ENCODE measurements around the gene FBXO42. TPM values are rescaled to one million over a fixed set of nuclear protein-coding genes. Genes with fewer than 3 reads are reported as not detected.

Gene FBXO42
- total RNA-seq, 1 donor from 2014 or later, result 5.8 TPM

GRCh38 chr1:16202281-16203210, 149.7 kb downstream of the FBXO42 start:
- no peak for TF ChIP-seq CTCF (conservative IDR thresholded peaks at IDR 0.05; ENCODE audit: low read depth, low read length)
- no peak for DNase-seq (ENCODE audit: low read depth)
- no peak overlapping the region for H3K4me3 ChIP-seq (ENCODE audit: low read depth, low read length)

- no peak for DNase-seq (ENCODE audit: low read depth)
- no peak overlapping the region for H3K4me3 ChIP-seq (ENCODE audit: low read depth, low read length)
- no peak for TF ChIP-seq CTCF (conservative IDR thresholded peaks at IDR 0.05; ENCODE audit: low read depth, low read length)
Measured at GRCh38 chr1:16199700-16200099, 152.6 kb downstream of the FBXO42 start.

GRCh38 chr1:16199157-16199501, 153.2 kb downstream of the FBXO42 start:
- no peak overlapping the region for H3K4me3 ChIP-seq (ENCODE audit: low read depth, low read length)
- no peak for TF ChIP-seq CTCF (conservative IDR thresholded peaks at IDR 0.05; ENCODE audit: low read depth, low read length)
- no peak for DNase-seq (ENCODE audit: low read depth)

GRCh38 chr1:16198444-16199156, 153.7 kb downstream of the FBXO42 start:
- TF ChIP-seq CTCF (conservative IDR thresholded peaks at IDR 0.05; ENCODE audit: low read depth, low read length), result no peak
- H3K4me3 ChIP-seq (ENCODE audit: low read depth, low read length), result no peak overlapping the region
- DNase-seq (ENCODE audit: low read depth), result no peak

- no peak for DNase-seq (ENCODE audit: low read depth)
- TF ChIP-seq CTCF (conservative IDR thresholded peaks at IDR 0.05; ENCODE audit: low read depth, low read length), result no peak
Measured at GRCh38 chr1:16196874-16197273, 155.4 kb downstream of the FBXO42 start.

More at GRCh38 chr1:16196874-16197273, 155.4 kb downstream of the FBXO42 start:
- no peak overlapping the region for H3K4me3 ChIP-seq (ENCODE audit: low read depth, low read length)

Other genes starting within 250 kb of the FBXO42 start
- 112 and 131 TPM in 2 replicates for gene EPHA2, start 196.4 kb downstream of the FBXO42 start, total RNA-seq
- 7.9 and 14.3 TPM in 2 replicates for gene ARHGEF19, start 139.8 kb downstream of the FBXO42 start, total RNA-seq
- gene CPLANE2, start 115.3 kb downstream of the FBXO42 start, total RNA-seq, result 2.5 and 2.8 TPM in 2 replicates
- 82.6 and 111 TPM in 2 replicates for gene SZRD1, start 14.8 kb upstream of the FBXO42 start, total RNA-seq
- not detected in 2 replicates for gene SPATA21, start 84.9 kb upstream of the FBXO42 start, total RNA-seq
- 118 and 131 TPM in 2 replicates for gene NECAP2, start 88.2 kb upstream of the FBXO42 start, total RNA-seq
- under 0.01 TPM in 2 replicates for gene RNU1-1, start 161.8 kb upstream of the FBXO42 start, total RNA-seq